ENCODE measurements around the gene CBLC. TPM values are rescaled to one million over a fixed set of nuclear protein-coding genes. Genes with fewer than 3 reads are reported as not detected.

The CBLC gene
- total RNA-seq, 1 experiment from 2014 or later, result 15.9 TPM

DNA sequence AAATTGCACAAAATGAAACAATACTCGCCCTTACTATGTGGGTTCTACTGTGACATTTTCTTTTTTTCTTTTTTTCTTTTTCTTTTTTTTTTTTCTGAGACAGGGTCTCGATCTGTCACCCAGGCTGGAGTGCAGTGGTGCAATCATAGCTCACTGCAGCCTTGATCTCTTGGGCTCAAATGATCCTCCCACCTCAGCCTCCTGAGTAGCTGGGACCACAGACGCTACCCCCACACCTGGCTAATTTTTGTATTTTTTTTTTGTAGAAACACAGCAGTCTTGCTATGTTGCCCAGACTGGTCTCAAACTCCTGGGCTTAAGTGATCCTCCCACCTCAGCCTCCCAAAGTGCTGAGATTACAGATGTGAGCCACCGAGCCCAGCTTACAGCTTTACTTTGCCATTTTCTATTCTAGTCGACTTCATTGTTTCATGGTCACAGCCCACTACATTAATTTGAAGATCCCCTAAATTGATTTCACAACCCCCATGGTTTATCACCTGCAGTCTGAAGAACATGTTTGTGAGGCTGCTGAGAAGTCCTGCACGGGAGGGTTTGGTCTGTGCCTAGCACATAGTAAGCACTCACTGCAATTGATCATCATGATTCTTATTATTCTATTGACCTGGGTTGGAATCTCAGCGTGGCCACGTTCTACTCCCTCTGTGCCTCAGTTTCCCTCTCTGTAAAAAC is 25.4 kb upstream of the CBLC start:
- Histone ChIP-seq H3T11ph (ENCODE audit: low read length) (no peak overlapping the region), H3K9me3 (ENCODE audit: control insufficient read depth, low read depth, low read length) (no peaks in the 10 kb centered on the region), H3K4ac (ENCODE audit: low read depth, low read length) (no peak overlapping the region), H3K23ac (ENCODE audit: insufficient read length, low read depth, low read length) (no peak overlapping the region), H2AK5ac (ENCODE audit: insufficient read length, low read length) (no peak overlapping the region), H2BK20ac (ENCODE audit: low read depth, low read length, poor library complexity, severe bottlenecking) (no peak overlapping the region), H2BK5ac (ENCODE audit: insufficient read length, low read length) (no peak overlapping the region), H2BK120ac (ENCODE audit: low read depth, low read length, poor library complexity, severe bottlenecking) (no peak overlapping the region), H3K4me2 (ENCODE audit: insufficient read depth, insufficient read length, low read length) (no peak overlapping the region), H3K18ac (ENCODE audit: insufficient read length, low read depth, low read length) (no peak overlapping the region), H3K79me2 (ENCODE audit: insufficient read depth, low read length) (no peaks in the 10 kb centered on the region), H2BK15ac (ENCODE audit: low read depth, low read length) (no peak overlapping the region), H3K23me2 (ENCODE audit: insufficient read length, low read depth, low read length, poor library complexity, severe bottlenecking) (peaks cover 18% of the 10 kb centered on the region), H4K20me1 (ENCODE audit: control insufficient read depth, insufficient read depth, insufficient read length) (no peaks in the 10 kb centered on the region), H3K14ac (ENCODE audit: insufficient read depth, low read length) (no peak overlapping the region), H3K27me3 (ENCODE audit: insufficient read depth, low read length) (peaks cover 51% of the 10 kb centered on the region), H3K79me1 (ENCODE audit: insufficient read depth, low read depth, low read length, poor library complexity, severe bottlenecking) (no peaks in the 10 kb centered on the region), H4K5ac (ENCODE audit: insufficient read length, low read depth, low read length) (no peak overlapping the region), H4K91ac (ENCODE audit: insufficient read length, low read depth, low read length) (no peak overlapping the region), H2BK12ac (ENCODE audit: insufficient read length, low read depth, low read length) (no peak overlapping the region), H3K4me1 (ENCODE audit: insufficient read depth, low read length) (no peaks in the 10 kb centered on the region), H3K27ac (ENCODE audit: insufficient read length, low read depth, low read length) (no peak overlapping the region), H3K9ac (ENCODE audit: extremely low read depth, insufficient read length, low read length) (no peak overlapping the region), H4K8ac (replicated peaks; ENCODE audit: insufficient read length, low read depth, low read length) (no peak overlapping the region), H2AFZ (ENCODE audit: low read length) (no peak overlapping the region), H3K56ac (ENCODE audit: insufficient read length, low read depth, low read length) (no peak overlapping the region)
- TF ChIP-seq, protein P1, sequence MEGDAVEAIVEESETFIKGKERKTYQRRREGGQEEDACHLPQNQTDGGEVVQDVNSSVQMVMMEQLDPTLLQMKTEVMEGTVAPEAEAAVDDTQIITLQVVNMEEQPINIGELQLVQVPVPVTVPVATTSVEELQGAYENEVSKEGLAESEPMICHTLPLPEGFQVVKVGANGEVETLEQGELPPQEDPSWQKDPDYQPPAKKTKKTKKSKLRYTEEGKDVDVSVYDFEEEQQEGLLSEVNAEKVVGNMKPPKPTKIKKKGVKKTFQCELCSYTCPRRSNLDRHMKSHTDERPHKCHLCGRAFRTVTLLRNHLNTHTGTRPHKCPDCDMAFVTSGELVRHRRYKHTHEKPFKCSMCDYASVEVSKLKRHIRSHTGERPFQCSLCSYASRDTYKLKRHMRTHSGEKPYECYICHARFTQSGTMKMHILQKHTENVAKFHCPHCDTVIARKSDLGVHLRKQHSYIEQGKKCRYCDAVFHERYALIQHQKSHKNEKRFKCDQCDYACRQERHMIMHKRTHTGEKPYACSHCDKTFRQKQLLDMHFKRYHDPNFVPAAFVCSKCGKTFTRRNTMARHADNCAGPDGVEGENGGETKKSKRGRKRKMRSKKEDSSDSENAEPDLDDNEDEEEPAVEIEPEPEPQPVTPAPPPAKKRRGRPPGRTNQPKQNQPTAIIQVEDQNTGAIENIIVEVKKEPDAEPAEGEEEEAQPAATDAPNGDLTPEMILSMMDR (conservative IDR thresholded peaks at IDR 0.05), result no peak
- no peaks in the 10 kb centered on the region; a peak in 1 of 7 replicates for H3K36me3 Mint-ChIP-seq (ENCODE audit: insufficient read depth in 1 of 3, low read depth in 3 of 3)
- H3K9me3 Mint-ChIP-seq, result no peaks in the 10 kb centered on the region; a peak in 2 of 5 replicates
- no peak for DNase-seq
- peaks cover 20 to 36% of the 10 kb centered on the region in 2 experiments for H3K4me1 Mint-ChIP-seq
- H3K27me3 Mint-ChIP-seq (ENCODE audit: low read depth), result peaks cover 94% of the 10 kb centered on the region
- no CpG with 5 or more reads among the region's 8 CpGs for WGBS (ENCODE audit: extremely low coverage, insufficient read length, low lambda C conversion rate)
- H3K27ac Mint-ChIP-seq, result no peak overlapping the region; a peak in 1 of 7 replicates
- 0 out of 5 replicates have a peak overlapping the region, but pooled peaks of 1 of the 2 experiments have one; percentile 10 for H3K4me3 Mint-ChIP-seq
